Adrenal gland (tissue), 12 donors: Measurements from ENCODE around the gene FOXO1. TPM values are rescaled to one million over a fixed set of nuclear protein-coding genes. Genes with fewer than 3 reads are reported as not detected.

Experiments
- DNase-seq, 7 donors: peaks; one replicate each; pipeline ENCODE4 v3.0.0-alpha.2; 2019 to 2020
- H3K27ac ChIP-seq, 5 donors: fragments of 200-600 bp; sonication (generic) in 4 of 5; 1 replicate in 3 of 5; 2 replicates in 2 of 5; pipeline versions ENCODE4 v1.5.1 to v1.8.0; 2016 to 2020; ENCODE audit warnings: mild to moderate bottlenecking in 1 of 5
- H3K27me3 ChIP-seq: fragments of 200-600 bp; 2 replicates; pipeline ENCODE4 v1.8.0; 2021
- H3K36me3 ChIP-seq, 2 donors: fragments of 200-600 bp; replicated peaks in 1 of 2; 1 replicate in 1 of 2; 2 replicates in 1 of 2; pipeline versions ENCODE4 v1.5.1 to v1.8.0; 2018 to 2022
- H3K4me1 ChIP-seq, 2 donors: fragments of 200-600 bp; replicated peaks in 1 of 2; 1 replicate in 1 of 2; 2 replicates in 1 of 2; pipeline versions ENCODE4 v1.5.1 to v1.8.0; 2018 to 2021
- H3K4me3 ChIP-seq, 4 donors: fragments of 200-600 bp; sonication (generic) in 3 of 4; one replicate each; pipeline ENCODE4 v1.5.1; 2016 to 2018
- H3K9me3 ChIP-seq, 3 donors: fragments of 200-600 bp; sonication (generic) in 1 of 3; replicated peaks in 1 of 3; 1 replicate in 2 of 3; 2 replicates in 1 of 3; pipeline versions ENCODE4 v1.5.1 to v1.8.0; 2016 to 2021
- POLR2A ChIP-seq, 2 donors: fragments of 450-650 bp; IDR thresholded peaks; one replicate each; pipeline ENCODE4 v1.6.1; 2017; ENCODE audit warnings: antibody characterized with exemption in 2 of 2, mild to moderate bottlenecking in 2 of 2, moderate library complexity in 1 of 2
- WGBS, 4 donors: extraction: QIAGEN DNeasy Blood & Tissue Kit in 2 of 4; methylation state at CpG; one replicate each; pipeline versions ENCODE4 v1.1.5 to v1.1.7; 2013 to 2017; 5-methylcytosine and 5-hydroxymethylcytosine counted together
- intact Hi-C, 2 donors: fragments of 100-400 bp; cut with DNase I; formaldehyde crosslinking; loops; one replicate each; pipeline versions ENCODE4 v1.14.1 to v1.15.0; 2022 to 2023
- polyA plus RNA-seq, 3 donors: library from polyadenylated mRNA; stranded (reverse); fragments of 200-250 nt in 2 of 3; fragments of 350-450 nt in 1 of 3; fragmentation: Illumina TruSeq in 1 of 3; extraction: RNeasy Lipid Tissue Mini Kit (QIAGEN cat#74804) in 1 of 3; gene quantifications; one replicate each; pipeline ENCODE4 v1.2.3, GENCODE V29; 2013 to 2014
- total RNA-seq, 9 donors: library from RNA; depleted of rRNA in 4 of 9; stranded (reverse); fragments of >200 nt in 4 of 9; fragments of 120-200 nt in 1 of 9; fragmentation: NEBNext Ultra II Directional in 1 of 9; extraction: Animal tissue kit (Norgen Biotek cat#: 25700) in 1 of 9; gene quantifications; one replicate each; pipeline versions ENCODE4 v1.1.0 to v1.2.4, GENCODE V29; 2013 to 2023
- TF ChIP-seq, protein P1 (sequence below), 6 experiments: fragments of 450-650 bp in 4 of 6; fragments of 200-600 bp in 2 of 6; sonication (generic) in 1 of 6; IDR thresholded peaks; 1 replicate in 5 of 6; 2 replicates in 1 of 6; pipeline versions ENCODE4 v1.5.1 to v1.8.0; 2016 to 2021; ENCODE audit warnings: antibody characterized with exemption in 6 of 6, mild to moderate bottlenecking in 2 of 6, moderate library complexity in 1 of 6
- donor health status: healthy with polysubstance abuse.
- donor health status: Bipolar disorder and iron deficiency.
- donor health status: DM: yes; HTN: yes; CAD: no.
- donor health status: DM: no; HTN: no; CAD: no.
- donor health status: DM: no; HTN: no; CAD: no.
- donor health status: DM: yes; HTN: yes; CAD: no.

The FOXO1 gene
- total and polyA plus RNA-seq, 12 donors = 4.3 to 35.4 (median 21.5) TPM

DNA sequence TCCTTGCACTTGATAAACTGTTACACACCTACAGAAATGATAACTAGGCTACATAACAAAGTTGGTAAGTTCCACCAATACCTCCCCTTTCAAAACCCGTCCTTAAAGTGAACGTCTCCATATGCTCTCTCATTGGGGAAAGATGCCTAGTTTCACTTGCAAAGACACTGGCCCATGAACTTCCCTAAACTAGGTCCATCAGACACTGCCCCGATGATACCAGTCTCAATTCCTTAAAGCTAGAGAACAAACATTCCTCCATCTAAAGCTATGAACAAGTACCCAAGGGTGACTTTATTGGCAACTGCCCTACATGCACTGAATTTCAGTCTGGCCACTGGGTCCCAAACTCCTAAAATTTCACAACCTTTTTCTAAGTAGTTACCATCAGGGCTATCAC, 39.9 kb downstream of the FOXO1 start:
- intact Hi-C loops = no loop called here
- 65 to 75% (median 72%) methylated on average over 3 of the region's 3 CpGs for WGBS, 4 donors
- no peaks in the 10 kb centered on the region for H3K36me3 ChIP-seq
- H3K4me3 ChIP-seq = no peak overlapping the region
- H3K27ac ChIP-seq = peak overlapping the region in 3 of 5 donors; percentile 1 to 17 (median 10)
- DNase-seq = no peak
- H3K9me3 ChIP-seq = no peaks in the 10 kb centered on the region
- TF ChIP-seq, protein P1, sequence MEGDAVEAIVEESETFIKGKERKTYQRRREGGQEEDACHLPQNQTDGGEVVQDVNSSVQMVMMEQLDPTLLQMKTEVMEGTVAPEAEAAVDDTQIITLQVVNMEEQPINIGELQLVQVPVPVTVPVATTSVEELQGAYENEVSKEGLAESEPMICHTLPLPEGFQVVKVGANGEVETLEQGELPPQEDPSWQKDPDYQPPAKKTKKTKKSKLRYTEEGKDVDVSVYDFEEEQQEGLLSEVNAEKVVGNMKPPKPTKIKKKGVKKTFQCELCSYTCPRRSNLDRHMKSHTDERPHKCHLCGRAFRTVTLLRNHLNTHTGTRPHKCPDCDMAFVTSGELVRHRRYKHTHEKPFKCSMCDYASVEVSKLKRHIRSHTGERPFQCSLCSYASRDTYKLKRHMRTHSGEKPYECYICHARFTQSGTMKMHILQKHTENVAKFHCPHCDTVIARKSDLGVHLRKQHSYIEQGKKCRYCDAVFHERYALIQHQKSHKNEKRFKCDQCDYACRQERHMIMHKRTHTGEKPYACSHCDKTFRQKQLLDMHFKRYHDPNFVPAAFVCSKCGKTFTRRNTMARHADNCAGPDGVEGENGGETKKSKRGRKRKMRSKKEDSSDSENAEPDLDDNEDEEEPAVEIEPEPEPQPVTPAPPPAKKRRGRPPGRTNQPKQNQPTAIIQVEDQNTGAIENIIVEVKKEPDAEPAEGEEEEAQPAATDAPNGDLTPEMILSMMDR (IDR thresholded peaks at IDR 0.05) = no peak
- TF ChIP-seq POLR2A (IDR thresholded peaks at IDR 0.05) = no peak
- H3K4me1 ChIP-seq = peaks cover 24 to 59% of the 10 kb centered on the region in 2 donors
- no peaks in the 10 kb centered on the region for H3K27me3 ChIP-seq

DNA sequence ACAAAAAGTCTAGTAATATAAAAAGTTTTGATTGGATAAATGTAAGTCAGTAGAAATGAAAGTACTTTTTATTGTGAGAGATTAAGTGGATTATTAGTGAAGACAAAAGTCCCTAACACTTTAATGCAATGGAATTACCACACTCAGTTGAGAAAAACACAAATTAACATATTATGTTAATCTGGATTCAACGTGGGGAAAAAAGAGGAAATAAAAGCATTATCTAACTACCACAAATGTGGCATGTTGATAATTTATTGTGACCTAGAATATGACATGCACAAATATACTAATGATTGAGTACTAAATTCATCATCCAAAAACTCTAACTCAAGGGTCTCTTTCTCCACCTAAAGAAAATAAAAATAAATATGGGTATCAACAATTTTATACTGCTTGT, 41.5 kb downstream of the FOXO1 start:
- peaks cover 13 to 51% of the 10 kb centered on the region in 2 donors for H3K4me1 ChIP-seq
- WGBS, 4 donors = 2 to 10% (median 6%) methylated on average over 1 of the region's 1 CpG
- no peak for DNase-seq
- H3K9me3 ChIP-seq = no peaks in the 10 kb centered on the region
- no peak overlapping the region for H3K4me3 ChIP-seq
- no peaks in the 10 kb centered on the region for H3K27me3 ChIP-seq
- intact Hi-C loops = no loop called here
- no peaks in the 10 kb centered on the region for H3K36me3 ChIP-seq
- peak overlapping the region in 1 of 5 donors; percentile 10 for H3K27ac ChIP-seq
- no peak for TF ChIP-seq POLR2A (IDR thresholded peaks at IDR 0.05)
- TF ChIP-seq, protein P1 (IDR thresholded peaks at IDR 0.05) = no peak

DNA sequence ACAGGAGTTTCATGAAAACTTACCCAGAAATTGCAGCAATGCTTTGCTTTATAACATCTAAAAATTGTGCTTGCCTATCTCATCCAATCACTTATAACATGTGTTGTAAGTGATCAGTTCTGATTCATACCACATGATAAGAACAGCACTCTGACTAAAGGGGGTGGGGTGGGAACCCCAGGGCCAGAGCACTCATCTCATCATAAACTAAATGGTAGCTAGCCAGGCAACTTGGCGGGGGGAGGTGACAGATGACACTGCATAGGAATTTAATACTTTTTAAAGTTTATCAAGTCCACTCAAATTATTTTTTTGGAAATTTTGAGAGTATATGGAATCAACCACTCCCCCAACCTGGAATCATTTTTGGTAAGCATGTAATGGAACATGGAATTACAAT, 42.1 kb downstream of the FOXO1 start:
- DNase-seq = peak in 5 of 7 donors; percentile 63 to 73 (median 68)
- Histone ChIP-seq H3K4me3 (no peak overlapping the region), H3K4me1 (peaks cover 18 to 50% of the 10 kb centered on the region in 2 donors), H3K9me3 (no peaks in the 10 kb centered on the region), H3K27ac (peak overlapping the region in 2 of 5 donors; percentile 11 to 37), H3K36me3 (no peaks in the 10 kb centered on the region), H3K27me3 (no peaks in the 10 kb centered on the region)
- peak in 1 of 2 donors; percentile 13 for TF ChIP-seq POLR2A (IDR thresholded peaks at IDR 0.05)
- TF ChIP-seq, protein P1 (IDR thresholded peaks at IDR 0.05) = no peak
- WGBS, 4 donors = 38 to 68% (median 56%) methylated on average over 1 of the region's 1 CpG
- intact Hi-C loops = no loop called here

DNA sequence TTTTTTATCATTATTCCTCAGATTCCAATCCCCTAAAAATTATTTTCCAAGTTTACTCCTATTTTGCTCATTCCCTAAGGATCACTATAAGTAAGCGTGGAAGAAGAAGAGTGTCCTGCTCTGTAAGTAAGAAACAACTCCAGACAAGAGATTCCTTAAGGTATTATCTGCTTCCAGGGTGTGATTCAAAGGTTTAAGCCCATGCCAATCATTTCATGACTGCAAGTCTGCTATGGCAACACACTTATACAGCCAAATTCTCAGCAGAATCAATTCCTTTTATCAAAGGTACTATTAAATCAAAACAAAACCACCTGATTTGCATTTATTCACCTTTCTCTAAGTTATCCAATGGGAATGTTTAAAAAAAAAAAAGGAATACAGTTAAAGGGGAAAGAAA, 43.7 kb downstream of the FOXO1 start:
- 93 to 97% (median 94%) methylated on average over 1 of the region's 1 CpG for WGBS, 4 donors
- intact Hi-C loops = no loop called here
- no peaks in the 10 kb centered on the region for H3K36me3 ChIP-seq

More for the DNA sequence above, 43.7 kb downstream of the FOXO1 start:
- peaks cover 28 to 66% of the 10 kb centered on the region in 2 donors for H3K4me1 ChIP-seq
- TF ChIP-seq POLR2A (IDR thresholded peaks at IDR 0.05) = no peak
- TF ChIP-seq, protein P1 (IDR thresholded peaks at IDR 0.05) = no peak
- H3K9me3 ChIP-seq = no peaks in the 10 kb centered on the region
- H3K27me3 ChIP-seq = no peaks in the 10 kb centered on the region
- no peak overlapping the region for H3K27ac ChIP-seq
- H3K4me3 ChIP-seq = no peak overlapping the region
- DNase-seq = no peak
